Liver (tissue), 9 donors: ENCODE data around the gene ZBTB11. TPM values are rescaled to one million over a fixed set of nuclear protein-coding genes. Genes with fewer than 3 reads are reported as not detected.

Experiments used
- DNase-seq: peaks from one replicate; pipeline ENCODE4 v3.0.0-alpha.2; 2017; ENCODE audit warnings: low spot score
- H3K27ac ChIP-seq, 2 donors: one replicate each; pipeline ENCODE4 v1.7.0; 2013; ENCODE audit warnings: inconsistent platforms in 2 of 2, low read length in 2 of 2, control low read depth in 1 of 2, low read depth in 1 of 2, mild to moderate bottlenecking in 1 of 2
- H3K27me3 ChIP-seq, 4 donors: one replicate each; pipeline versions ENCODE4 v1.6.1 to v1.7.0; 2013; ENCODE audit warnings: low read length in 3 of 4, inconsistent platforms in 1 of 4, mild to moderate bottlenecking in 1 of 4, moderate library complexity in 1 of 4; ENCODE audit not compliant: control insufficient read depth in 4 of 4, insufficient read depth in 4 of 4
- H3K36me3 ChIP-seq, 4 donors: one replicate each; pipeline versions ENCODE4 v1.6.1 to v1.7.0; 2013; ENCODE audit warnings: low read length in 3 of 4, mild to moderate bottlenecking in 3 of 4, low read depth in 1 of 4, moderate library complexity in 1 of 4; ENCODE audit not compliant: control insufficient read depth in 4 of 4, insufficient read depth in 3 of 4
- H3K4me1 ChIP-seq, 4 donors: one replicate each; pipeline versions ENCODE4 v1.6.1 to v1.7.0; 2013; ENCODE audit warnings: low read length in 3 of 4, mild to moderate bottlenecking in 3 of 4, moderate library complexity in 1 of 4; ENCODE audit not compliant: control insufficient read depth in 4 of 4, insufficient read depth in 4 of 4
- H3K4me3 ChIP-seq, 3 donors: one replicate each; pipeline versions ENCODE4 v1.6.1 to v1.7.0; 2013; ENCODE audit warnings: low read length in 3 of 3, control low read depth in 1 of 3, low read depth in 1 of 3, mild to moderate bottlenecking in 1 of 3
- H3K9ac ChIP-seq, 2 donors: one replicate each; pipeline ENCODE4 v1.7.0; 2013; ENCODE audit warnings: low read length in 2 of 2, mild to moderate bottlenecking in 2 of 2, moderate library complexity in 2 of 2, control low read depth in 1 of 2, low read depth in 1 of 2
- H3K9me3 ChIP-seq, 4 donors: one replicate each; pipeline versions ENCODE4 v1.6.1 to v1.7.0; 2013; ENCODE audit warnings: low read length in 3 of 4; ENCODE audit not compliant: control insufficient read depth in 4 of 4
- GABPA ChIP-seq, 2 donors: IDR thresholded peaks in 1 of 2; conservative IDR thresholded peaks in 1 of 2; 2 replicates each; pipeline ENCODE4 v1.6.1; 2016; ENCODE audit warnings: antibody characterized with exemption in 2 of 2, mild to moderate bottlenecking in 1 of 2, moderate library complexity in 1 of 2
- HNF4G ChIP-seq: IDR thresholded peaks from 2 replicates; pipeline ENCODE4 v1.6.1; 2016; ENCODE audit warnings: antibody characterized with exemption
- NR2F2 ChIP-seq: IDR thresholded peaks from 2 replicates; pipeline ENCODE4 v1.6.1; 2016; ENCODE audit warnings: antibody characterized with exemption
- REST ChIP-seq: IDR thresholded peaks from 2 replicates; pipeline ENCODE4 v1.6.1; 2016; ENCODE audit warnings: antibody characterized with exemption, mild to moderate bottlenecking
- TAF1 ChIP-seq: conservative IDR thresholded peaks from 2 replicates; pipeline ENCODE4 v1.6.1; 2016; ENCODE audit warnings: antibody characterized with exemption, mild to moderate bottlenecking
- WGBS: extraction: QIAGEN DNeasy Blood & Tissue Kit; methylation state at CpG from one replicate; pipeline ENCODE4 v1.1.7; 2013; 5-methylcytosine and 5-hydroxymethylcytosine counted together
- polyA plus RNA-seq, 2 donors: library from polyadenylated mRNA; stranded (reverse) in 1 of 2; unstranded in 1 of 2; fragments of 200-250 nt in 1 of 2; fragments of >200 nt in 1 of 2; fragmentation: Nextera tagmentation in 1 of 2; extraction: Ambion mirVana in 1 of 2; gene quantifications; one replicate each; pipeline versions ENCODE4 v1.2.1 to v1.2.3, GENCODE V29; 2013 to 2015
- total RNA-seq, 2 donors: library from RNA; depleted of rRNA; stranded (reverse); fragments of >200 nt; gene quantifications; one replicate each; pipeline ENCODE4 v1.2.3, GENCODE V29; 2014
- TF ChIP-seq, protein P1 (sequence below): fragments of 150-350 bp; IDR thresholded peaks from 2 replicates; pipeline ENCODE4 v1.5.1; 2017; ENCODE audit warnings: improper control_type of control experiment, low read depth, low read length; ENCODE audit not compliant: missing input control
- donor health status: healthy.
- donor health status: healthy.
- donor health status: healthy.
- donor health status: healthy.
- donor health status: healthy.

ZBTB11 gene
- total and polyA plus RNA-seq, 4 donors = 3.8 to 18.7 (median 9.2) TPM

GRCh38 chr3:101677436-101678286 is 729 bp upstream of the ZBTB11 start:
- Histone ChIP-seq H3K9ac (peak overlapping the region; percentile 95 to 100), H3K4me3 (peak overlapping the region; percentile 23 to 72 (median 57)), H3K36me3 (peaks cover 13 to 29% (median 26%) of the 10 kb centered on the region in 4 donors), H3K27ac (peak overlapping the region; percentile 100), H3K4me1 (peaks cover 4 to 29% (median 13%) of the 10 kb centered on the region in 4 donors), H3K27me3 (no peaks in the 10 kb centered on the region), H3K9me3 (no peaks in the 10 kb centered on the region)
- 54% methylated on average over 29 of the region's 29 CpGs for WGBS
- DNase-seq = no peak
- TF ChIP-seq HNF4G = no peak
- peak; percentile 6 for TF ChIP-seq REST

DNA sequence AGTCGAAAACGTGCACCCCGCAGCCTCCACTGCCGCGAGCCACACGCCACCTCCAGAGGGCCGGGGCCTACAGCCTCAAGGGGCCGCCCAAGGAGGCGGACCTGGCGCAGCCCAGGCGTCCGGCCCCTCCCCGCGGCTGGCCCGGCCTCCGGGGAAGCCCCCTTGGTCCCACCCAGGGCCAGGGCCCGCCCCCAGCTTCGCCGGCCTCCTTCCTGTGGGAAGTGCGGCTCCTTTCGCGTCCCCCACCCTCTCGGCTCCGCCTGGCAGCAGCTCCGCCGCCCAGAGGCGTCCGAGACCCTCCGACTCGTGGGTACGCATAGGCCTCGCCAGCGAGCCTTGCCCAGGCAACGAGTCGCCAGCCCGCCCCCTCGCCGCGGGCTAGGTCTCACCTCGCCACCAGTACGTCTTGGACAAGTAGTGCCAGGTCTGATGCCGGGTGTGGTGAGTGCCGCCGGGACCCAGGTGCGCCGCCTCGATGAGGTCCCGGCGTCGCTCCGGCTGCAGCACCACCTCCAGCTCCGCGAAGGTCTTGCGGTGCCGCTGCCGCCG is 642 bp downstream of the ZBTB11 start:
- DNase-seq = peak; percentile 90
- Histone ChIP-seq H3K9ac (peak overlapping the region; percentile 92 to 100), H3K4me1 (peaks cover 4 to 24% (median 14%) of the 10 kb centered on the region in 4 donors), H3K27me3 (no peaks in the 10 kb centered on the region), H3K4me3 (peak overlapping the region; percentile 92 to 98 (median 98)), H3K36me3 (peaks cover 3 to 16% (median 15%) of the 10 kb centered on the region in 4 donors), H3K9me3 (no peaks in the 10 kb centered on the region), H3K27ac (peak overlapping the region; percentile 100)
- TF ChIP-seq TAF1 = no peak
- TF ChIP-seq GABPA (IDR thresholded peaks at IDR 0.05 in 1 of 2, conservative IDR thresholded peaks at IDR 0.05 in 1 of 2) = peak in 1 of 2 donors; percentile 55
- peak; percentile 29 for TF ChIP-seq REST
- TF ChIP-seq NR2F2 = no peak
- TF ChIP-seq, protein P1, sequence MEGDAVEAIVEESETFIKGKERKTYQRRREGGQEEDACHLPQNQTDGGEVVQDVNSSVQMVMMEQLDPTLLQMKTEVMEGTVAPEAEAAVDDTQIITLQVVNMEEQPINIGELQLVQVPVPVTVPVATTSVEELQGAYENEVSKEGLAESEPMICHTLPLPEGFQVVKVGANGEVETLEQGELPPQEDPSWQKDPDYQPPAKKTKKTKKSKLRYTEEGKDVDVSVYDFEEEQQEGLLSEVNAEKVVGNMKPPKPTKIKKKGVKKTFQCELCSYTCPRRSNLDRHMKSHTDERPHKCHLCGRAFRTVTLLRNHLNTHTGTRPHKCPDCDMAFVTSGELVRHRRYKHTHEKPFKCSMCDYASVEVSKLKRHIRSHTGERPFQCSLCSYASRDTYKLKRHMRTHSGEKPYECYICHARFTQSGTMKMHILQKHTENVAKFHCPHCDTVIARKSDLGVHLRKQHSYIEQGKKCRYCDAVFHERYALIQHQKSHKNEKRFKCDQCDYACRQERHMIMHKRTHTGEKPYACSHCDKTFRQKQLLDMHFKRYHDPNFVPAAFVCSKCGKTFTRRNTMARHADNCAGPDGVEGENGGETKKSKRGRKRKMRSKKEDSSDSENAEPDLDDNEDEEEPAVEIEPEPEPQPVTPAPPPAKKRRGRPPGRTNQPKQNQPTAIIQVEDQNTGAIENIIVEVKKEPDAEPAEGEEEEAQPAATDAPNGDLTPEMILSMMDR = no peak
- under 1% methylated on average over 57 of the region's 57 CpGs for WGBS
